CD4-positive, alpha-beta T cell treated with Interleukin-15 for 4 hours (primary cell): Measurements from ENCODE around the gene NOL12.
"Not testable (repeated sequence)": the region's sequence is repeated elsewhere in the genome, so short reads cannot be mapped to it uniquely, and the experiment has no call there.

Experiments used
- DNase-seq: peaks from one replicate; pipeline ENCODE4 v3.0.0-alpha.2; 2020; ENCODE audit warnings: low spot score

NOL12 gene

GRCh38 chr22:37713761-37714160 is 27.6 kb downstream of the NOL12 start:
- no peak for DNase-seq

GRCh38 chr22:37714634-37715033 is 28.5 kb downstream of the NOL12 start:
- DNase-seq = no peak

DNA sequence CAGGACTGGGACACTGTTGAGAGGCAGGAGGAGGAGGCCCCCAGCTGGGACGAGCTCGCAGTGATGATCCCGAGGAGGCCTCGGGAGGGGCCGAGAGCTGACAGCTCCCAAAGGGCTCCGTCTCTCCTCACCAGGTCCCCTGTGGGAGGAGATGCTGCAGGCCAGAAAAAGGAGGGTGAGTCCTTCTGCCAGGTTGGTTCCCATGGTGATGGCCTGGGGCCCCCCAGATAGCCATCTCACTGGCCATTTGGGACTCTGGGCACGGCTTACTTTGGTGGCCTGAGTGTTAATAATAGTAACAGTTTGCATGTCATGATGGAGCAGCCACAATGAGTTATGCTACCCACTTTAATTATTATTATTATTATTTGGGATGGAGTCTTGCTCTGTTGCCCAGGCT is 29.6 kb downstream of the NOL12 start:
- DNase-seq = no peak

DNA sequence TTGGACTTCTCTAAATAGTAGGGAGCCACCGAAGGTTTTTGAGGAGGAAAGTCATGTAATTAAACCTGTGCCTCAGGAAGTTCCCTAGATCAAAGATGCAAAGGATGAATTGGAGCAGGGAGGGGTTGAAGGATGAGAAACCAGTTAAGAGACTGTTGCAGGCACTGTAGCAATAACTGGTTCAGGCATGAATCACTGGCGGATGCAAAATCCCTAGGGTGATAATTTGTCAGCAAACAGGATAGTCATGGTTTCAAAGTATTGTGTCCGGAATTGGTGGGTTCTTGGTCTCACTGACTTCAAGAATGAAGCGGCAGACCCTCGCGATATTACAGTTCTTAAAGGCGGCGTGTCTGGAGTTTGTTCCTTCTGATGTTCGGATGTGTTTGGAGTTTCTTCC is 30.6 kb downstream of the NOL12 start:
- no peak for DNase-seq

- DNase-seq = not testable (repeated sequence)
Observed at GRCh38 chr22:37717235-37717634, 31.1 kb downstream of the NOL12 start.

DNA sequence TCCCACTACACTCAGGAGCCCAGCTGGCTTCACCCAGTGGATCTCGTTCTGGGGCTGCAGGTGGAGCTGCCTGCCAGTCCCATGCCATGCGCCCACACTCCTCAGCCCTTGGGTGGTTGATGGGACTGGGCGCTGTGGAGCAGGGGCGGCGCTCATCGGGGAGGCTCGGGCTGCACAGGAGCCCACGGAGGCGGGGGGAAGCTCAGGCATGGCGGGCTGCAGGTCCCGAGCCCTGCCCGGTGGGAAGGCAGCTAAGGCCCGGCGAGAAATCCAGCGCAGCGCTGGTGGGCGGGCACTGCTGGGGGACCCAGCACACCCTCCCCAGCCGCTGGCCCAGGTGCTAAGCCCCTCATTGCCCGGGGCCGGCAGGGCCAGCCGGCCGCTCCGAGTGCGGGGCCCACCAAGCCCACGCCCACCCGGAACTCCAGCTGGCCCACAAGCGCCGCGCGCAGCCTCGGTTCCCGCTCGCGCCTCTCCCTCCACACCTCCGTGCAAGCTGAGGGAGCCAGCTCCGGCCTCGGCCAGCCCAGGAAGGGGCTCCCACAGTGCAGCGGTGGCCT is 31.7 kb downstream of the NOL12 start:
- DNase-seq = not testable (repeated sequence)

DNA sequence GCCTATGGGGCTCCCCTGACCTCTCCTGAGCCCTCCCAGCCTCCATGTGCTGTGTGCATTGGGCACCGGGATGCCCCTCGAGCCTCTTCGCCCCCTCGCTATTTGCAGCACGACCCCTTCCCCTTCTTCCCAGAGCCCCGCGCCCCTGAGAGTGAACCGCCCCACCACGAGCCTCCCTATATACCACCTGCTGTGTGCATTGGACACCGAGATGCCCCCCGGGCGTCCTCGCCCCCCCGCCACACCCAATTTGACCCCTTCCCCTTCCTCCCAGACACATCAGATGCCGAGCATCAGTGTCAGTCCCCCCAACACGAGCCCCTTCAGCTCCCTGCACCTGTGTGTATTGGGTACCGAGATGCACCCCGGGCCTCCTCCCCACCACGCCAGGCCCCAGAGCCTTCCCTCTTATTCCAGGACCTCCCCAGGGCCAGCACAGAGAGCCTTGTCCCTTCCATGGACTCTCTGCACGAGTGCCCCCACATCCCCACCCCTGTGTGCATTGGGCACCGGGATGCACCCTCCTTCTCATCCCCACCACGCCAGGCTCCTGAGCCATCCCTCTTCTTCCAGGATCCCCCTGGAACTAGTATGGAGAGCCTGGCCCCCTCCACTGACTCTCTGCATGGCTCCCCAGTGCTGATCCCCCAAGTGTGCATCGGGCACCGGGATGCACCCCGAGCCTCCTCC is 39.6 kb downstream of the NOL12 start:
- DNase-seq = no peak

DNA sequence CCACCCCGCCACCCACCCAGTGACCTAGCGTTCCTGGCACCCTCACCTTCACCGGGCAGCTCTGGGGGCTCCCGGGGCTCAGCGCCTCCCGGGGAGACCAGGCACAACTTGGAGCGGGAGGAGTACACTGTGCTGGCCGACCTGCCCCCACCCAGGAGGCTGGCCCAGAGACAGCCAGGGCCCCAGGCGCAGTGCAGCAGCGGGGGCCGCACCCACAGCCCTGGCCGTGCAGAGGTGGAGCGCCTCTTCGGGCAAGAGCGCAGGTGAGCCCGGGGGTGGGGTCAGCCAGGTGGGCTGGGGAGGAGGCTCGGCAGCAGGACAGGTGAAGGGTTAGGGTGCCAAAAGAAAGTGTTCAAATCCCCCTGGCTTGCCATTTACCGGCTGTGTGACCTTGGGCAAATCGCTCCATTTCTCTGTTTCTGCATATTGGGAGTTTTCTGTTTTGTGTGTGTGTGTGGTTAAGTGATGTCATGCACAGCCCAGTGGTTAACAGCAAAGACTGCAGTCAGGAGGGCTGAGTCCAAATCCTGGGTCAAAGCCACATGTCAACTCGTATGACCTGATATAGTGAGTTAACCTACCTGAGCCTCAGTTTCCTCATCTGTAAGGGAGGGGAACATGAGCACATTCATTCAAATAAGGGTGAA is 40.2 kb downstream of the NOL12 start:
- DNase-seq = no peak

DNA sequence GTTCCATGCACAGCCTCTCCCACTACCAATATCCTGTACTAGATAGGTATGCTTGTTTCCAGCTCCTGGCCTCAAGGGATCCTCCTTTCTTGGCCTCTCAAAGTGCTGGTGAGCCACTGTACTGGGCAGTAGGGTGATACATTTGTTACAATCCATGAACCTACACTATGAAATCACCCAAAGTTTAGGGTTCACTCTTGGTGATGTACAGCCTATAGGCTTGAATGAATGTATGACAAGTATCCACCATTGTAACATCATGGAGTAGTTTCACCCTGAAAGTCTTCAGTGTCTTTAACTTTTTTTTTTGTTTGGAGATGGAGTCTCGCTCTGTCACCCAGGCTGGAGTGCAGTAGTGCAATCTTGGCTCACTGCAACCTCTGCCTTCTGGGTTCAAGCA is 42.5 kb downstream of the NOL12 start:
- no peak for DNase-seq

DNA sequence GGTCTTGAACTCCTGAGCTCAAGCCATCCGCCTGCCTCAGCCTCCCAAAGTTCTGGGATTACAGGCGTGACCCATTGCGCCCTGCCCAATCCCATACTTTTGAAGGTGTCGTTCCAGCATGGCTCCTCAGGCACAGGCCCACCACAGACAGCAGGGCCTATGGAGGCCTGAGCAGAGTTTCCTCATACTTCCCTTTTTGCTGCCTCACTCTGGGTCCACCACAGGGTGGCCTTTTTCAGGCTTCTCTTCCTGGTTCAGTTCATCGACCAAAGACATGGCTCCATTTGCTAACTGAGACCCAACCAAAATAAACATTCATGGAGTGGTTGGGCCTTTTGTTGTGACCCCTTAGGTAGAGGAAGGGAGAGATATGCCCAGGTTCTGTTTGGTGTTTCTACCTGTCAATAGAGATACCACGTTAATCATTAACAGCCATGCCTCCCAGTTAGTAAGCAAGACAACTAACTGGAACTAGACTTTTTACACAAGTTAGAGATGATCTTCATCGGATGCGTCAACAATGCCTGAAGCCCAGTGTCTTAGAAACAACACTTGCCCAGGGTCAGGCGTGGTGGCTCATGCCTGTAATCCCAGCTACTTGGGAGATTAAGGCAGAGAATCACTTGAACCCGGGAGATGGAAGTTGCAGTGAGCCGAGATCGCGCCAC is 45.8 kb downstream of the NOL12 start:
- no peak for DNase-seq

DNA sequence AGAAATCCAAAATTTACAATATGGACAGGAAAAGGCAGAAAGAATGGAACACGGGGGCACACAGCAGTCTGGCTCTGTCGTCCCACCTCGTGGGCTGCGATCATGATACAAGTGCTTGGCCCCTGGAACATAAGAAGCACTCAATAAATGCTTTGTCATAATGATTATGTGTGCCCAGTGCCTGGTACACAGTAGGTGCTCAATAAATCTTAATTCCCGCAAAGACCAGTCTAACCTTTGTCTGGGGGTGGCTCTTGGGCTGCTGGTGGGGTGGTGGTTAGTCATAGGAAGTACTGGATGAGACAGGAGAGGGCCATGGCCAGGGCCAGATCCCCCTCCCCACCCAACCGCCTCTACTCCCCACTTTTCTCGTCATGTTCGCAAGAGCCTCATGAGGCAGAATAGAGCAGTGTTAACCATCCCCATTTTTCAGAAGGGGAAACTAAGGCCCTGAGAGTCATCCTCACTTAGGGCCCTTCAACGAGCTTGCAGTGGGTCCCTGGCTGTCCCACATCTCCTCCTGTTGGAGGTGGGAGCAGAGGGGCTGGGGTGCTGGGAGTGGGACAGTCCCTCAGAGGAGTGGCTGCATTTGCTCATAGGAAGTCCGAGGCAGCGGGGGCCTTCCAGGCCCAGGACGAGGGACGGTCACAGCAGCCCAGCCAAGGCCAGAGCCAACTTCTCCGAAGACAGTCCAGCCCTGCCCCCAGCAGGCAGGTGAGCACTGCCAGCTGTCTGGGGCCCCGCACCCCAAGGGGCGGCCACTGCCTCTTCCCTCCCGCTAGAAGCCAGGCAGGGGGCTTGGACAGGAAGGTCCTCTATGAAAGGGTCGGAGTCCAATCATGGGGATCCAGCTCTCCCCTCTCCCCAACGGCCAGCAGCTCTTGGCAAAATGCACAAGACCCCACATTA is 46.8 kb downstream of the NOL12 start:
- DNase-seq = no peak

DNA sequence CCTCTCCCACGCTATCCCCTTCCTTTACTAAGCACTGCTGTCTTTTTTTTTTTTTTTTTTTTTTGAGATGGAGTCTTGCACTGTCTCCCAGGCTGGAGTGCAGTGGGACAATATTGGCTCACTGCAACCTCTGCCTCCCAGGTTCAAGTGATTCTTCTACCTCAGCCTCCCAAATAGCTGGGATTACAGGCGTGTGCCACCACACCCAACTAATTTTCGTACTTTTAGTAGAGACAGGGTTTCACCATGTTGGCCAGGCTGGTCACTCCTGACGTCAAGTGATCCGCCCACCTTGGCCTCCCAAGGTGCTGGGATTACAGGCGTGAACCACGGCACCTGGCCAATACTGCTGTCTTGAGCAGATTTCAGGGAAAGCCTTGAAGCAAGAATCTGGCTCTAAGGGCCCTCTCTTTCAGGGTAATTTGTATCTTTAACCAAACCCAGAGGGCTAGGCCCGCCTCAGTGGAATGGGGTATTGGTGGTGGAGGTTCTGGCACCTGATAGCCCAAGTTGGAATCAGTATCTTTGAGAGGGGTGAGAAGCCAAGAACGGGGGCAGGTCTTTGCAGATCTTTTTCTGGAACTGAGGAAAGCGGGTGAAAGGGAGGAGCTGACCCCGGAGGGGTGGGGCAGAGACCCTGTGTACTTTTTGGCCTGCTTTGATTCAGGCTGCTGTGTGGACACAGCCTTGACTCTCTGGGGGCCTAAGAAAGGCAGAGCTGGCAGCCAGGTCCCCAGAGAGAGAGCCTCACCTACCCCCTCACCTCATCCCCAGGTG is 47.7 kb downstream of the NOL12 start:
- no peak for DNase-seq

DNA sequence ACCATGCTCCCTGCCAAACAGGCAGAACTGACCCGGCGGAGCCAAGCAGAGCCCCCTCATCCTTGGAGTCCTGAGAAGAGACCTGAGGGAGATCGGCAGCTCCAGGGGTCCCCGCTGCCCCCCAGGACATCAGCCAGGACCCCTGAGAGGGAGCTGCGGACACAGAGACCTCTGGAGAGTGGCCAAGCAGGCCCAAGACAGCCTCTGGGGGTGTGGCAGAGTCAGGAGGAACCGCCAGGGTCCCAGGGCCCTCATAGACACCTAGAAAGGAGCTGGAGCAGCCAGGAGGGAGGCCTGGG is 48.2 kb downstream of the NOL12 start:
- no peak for DNase-seq

DNA sequence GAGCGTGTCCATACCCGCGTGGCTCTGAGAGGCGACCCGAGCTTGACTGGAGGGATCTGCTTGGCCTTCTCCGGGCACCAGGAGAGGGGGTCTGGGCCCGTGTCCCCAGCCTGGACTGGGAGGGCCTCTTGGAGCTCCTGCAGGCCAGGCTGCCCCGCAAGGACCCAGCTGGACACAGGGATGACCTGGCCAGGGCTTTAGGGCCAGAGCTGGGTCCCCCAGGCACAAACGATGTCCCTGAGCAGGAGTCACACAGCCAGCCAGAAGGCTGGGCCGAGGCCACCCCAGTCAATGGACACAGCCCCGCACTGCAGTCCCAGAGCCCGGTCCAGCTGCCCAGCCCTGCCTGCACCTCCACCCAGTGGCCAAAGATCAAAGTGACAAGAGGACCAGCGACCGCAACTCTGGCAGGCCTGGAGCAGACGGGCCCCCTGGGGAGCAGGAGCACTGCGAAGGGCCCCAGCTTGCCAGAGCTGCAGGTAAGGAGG is 48.9 kb downstream of the NOL12 start:
- no peak for DNase-seq

DNA sequence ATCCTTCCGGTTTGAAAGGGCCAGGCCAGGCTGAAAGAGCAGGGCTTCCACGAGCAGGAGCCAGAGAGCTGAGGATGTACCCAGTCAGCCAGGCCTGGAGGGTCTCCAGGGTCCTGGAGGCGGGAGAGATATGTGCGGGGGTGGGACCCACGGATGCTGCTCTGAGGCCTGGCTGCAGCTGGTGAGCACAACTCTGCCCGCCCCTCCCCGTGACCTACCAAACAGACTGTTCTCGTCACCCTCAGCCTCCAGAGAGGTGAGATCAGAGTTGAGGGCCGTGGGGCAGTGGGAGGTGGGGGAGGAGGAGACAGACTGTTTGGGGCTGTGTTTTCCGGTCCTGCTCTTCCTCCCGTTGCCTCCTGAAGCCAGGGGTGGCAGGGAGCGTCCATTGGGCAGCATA is 52.9 kb downstream of the NOL12 start:
- no peak for DNase-seq

- no peak for DNase-seq
Observed at GRCh38 chr22:37739611-37740049, 53.5 kb downstream of the NOL12 start.

- no peak for DNase-seq
Observed at GRCh38 chr22:37740455-37741311, 54.5 kb downstream of the NOL12 start.

DNA sequence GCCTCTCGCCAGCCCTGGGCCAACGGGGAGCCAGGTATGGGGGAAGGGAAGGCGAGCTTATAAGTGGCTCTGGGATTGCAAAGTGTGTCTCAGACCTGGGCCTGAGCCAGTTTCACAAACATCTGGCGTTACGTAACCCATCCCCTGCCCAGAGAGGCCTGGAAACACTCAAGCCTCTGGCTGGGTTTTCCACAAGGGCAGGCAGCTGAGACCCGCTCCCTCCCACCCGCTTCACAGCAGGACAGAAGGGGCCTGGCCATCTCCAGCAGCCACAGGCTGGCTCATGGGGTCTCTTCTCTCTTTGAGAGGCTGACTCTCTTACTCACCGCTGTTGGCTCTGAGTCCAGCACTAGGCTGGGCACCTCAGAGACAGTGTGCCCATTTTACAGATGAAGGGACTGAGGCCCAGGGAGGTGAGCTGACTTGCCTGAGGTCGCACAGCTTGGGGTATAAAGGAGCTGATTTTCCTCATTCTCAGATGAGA is 55.2 kb downstream of the NOL12 start:
- no peak for DNase-seq

DNA sequence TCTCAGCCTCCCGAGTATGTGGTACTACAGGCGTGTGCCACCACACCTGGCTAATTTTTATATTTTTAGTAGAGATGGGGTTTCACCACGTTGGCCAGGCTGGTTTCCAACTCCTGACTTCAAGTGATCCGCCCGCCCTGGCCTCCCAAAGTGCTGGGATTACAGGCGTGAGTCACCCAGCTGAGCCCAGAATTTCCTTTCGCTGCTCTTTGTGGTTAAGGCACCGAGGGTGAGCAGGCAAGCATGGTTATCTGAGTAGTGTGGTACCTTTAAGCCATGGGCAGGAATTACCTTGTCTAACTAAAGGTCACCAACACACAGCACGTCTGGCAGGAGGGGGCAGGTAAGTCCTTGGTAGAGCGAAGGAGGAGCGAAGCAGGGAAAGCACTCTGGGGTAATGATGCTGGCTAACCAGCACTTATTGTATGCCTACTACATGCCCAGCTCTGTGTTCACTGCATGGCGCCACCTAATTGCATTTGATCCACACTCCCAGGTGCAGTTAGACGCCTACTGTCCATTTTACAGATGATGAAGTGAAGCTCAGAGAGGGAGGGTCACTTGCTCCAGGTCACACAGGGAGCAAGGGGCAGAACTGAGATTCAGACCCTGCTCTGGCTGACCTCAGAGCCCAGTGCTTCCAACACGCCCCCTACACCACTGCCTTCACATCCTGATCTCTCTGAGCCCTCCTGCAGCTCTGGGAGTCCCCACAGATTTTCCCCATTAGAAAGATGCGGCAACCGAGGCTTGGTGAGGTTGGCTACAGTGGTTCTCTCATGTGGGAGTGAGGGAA is 56.4 kb downstream of the NOL12 start:
- DNase-seq = no peak
